Nephron (organoid): ENCODE results near the gene GPC3.

ENCODE experiments used
- H3K27ac Mint-ChIP-seq, 3 experiments: 2 replicates each; pipeline ENCODE4 v1.8.0; 2020; ENCODE audit warnings: mixed read lengths in 3 of 3, mild to moderate bottlenecking in 2 of 3, moderate library complexity in 1 of 3
- H3K27me3 Mint-ChIP-seq: 2 replicates; pipeline ENCODE4 v1.8.0; 2021; ENCODE audit warnings: low read depth, mild to moderate bottlenecking, moderate library complexity, mixed read lengths
- H3K36me3 Mint-ChIP-seq: 2 replicates; pipeline ENCODE4 v1.8.0; 2020; ENCODE audit warnings: low read depth, mixed read lengths
- H3K4me1 Mint-ChIP-seq: 2 replicates; pipeline ENCODE4 v1.8.0; 2020; ENCODE audit warnings: mixed read lengths
- H3K4me3 Mint-ChIP-seq, 3 experiments: 2 replicates each; pipeline ENCODE4 v1.8.0; 2020; ENCODE audit warnings: mild to moderate bottlenecking in 3 of 3, mixed read lengths in 3 of 3, moderate library complexity in 2 of 3
- H3K9me3 Mint-ChIP-seq: 2 replicates; pipeline ENCODE4 v1.8.0; 2020; ENCODE audit warnings: mixed read lengths
- CTCF ChIP-seq, 3 experiments: fragments of 200-600 bp; sonication (generic); IDR thresholded peaks; one replicate each; pipeline ENCODE4 v1.5.0; 2021; ENCODE audit warnings: antibody characterized with exemption in 3 of 3; ENCODE audit not compliant: unreplicated experiment in 3 of 3

The GPC3 gene

DNA sequence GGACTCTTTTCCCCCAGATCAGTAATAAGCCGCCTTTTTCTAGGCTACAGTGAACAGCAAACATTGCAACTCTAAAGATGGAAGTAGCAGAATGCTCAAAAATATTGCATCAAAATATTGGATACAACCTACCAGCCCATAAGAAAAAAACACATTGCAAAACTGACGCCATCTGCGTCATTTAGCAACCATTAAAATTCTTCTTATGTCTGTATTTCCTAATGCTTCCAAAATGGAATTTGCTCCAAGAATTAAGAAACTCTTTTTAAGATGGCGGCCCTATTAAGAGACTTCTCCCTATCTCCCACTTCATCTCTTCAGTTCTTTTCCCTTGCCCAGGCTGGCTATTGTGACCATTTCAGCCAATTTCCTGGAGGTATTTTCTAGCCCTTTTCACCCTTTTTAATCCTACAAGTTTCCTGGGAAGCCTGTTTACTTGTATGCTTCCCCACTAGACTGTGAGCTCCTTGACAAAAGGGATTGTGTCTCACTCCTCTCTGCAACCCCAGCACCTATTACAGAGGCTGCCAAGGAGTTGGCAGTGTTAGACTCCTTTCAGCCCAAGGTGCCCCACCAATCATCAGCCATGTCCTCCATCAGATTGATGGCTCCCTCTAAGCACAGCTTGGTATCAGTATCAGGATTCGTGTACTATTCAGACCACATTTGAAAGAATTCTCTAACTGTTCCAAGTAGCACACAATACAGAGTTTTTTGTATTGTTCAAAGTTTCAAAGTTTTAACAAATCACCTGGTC is 4.4 kb downstream of the GPC3 start:
- H3K4me3 Mint-ChIP-seq = peak overlapping the region; percentile 88 to 95 (median 95)
- peaks cover 68% of the 10 kb centered on the region for H3K4me1 Mint-ChIP-seq
- H3K36me3 Mint-ChIP-seq = peaks cover 10% of the 10 kb centered on the region
- H3K9me3 Mint-ChIP-seq = no peaks in the 10 kb centered on the region
- H3K27ac Mint-ChIP-seq = peak overlapping the region; percentile 77 to 83 (median 79)
- H3K27me3 Mint-ChIP-seq = peaks cover 3% of the 10 kb centered on the region
- no peak for TF ChIP-seq CTCF (IDR thresholded peaks at IDR 0.05; ENCODE audit: unreplicated experiment in 3 of 3)

DNA sequence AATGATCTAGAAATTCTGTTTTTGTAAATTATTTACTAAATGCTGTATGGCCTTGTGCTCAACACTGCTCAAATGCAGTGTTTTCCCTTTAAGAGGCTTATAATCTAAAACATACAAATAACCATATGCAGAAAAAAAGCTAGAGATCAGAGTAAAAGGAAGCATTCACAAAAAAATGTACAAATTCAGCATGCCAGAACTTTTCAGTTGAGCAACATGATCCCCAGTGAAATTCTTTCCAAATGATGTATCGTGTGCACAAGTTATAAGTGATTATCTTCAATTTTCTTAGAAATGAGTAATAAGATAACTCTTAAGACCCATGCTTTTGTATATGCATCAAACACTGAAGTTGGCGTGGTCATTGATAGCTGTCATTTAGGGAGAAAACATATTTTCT is 5.0 kb downstream of the GPC3 start:
- Mint-ChIP-seq H3K9me3 (no peaks in the 10 kb centered on the region), H3K27ac (peak overlapping the region; percentile 69 to 83 (median 79)), H3K27me3 (no peaks in the 10 kb centered on the region), H3K4me3 (peak overlapping the region; percentile 12 to 69 (median 59)), H3K4me1 (peaks cover 66% of the 10 kb centered on the region), H3K36me3 (peaks cover 12% of the 10 kb centered on the region)
- no peak for TF ChIP-seq CTCF (IDR thresholded peaks at IDR 0.05; ENCODE audit: unreplicated experiment in 3 of 3)

DNA sequence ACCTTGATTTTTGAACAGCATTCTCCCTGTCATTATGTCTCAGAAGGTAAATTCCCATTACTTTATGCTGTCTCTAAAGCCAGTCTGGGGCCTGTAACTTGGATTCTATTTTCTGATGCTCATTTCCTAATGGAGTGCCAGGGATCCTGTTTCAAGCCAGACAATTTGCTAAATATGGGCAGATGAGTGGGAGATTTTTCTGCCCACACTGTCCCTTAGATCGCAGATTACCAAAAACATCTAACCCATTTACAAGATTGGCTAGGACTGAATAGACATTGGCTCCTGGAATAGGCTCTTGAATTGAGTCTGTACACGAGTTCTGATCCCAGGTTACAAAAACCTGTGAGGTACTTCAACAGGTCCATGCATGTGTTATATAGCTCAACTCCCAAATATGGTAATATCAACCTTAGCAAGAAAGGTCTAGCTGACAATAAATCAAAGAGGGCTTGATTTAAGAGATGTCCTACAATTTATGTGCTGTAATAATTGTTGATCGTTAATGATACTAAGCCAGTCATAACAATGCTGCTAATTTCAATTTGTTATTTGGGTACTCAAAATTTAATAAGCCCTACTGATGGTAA is 5.7 kb downstream of the GPC3 start:
- peaks cover 66% of the 10 kb centered on the region for H3K4me1 Mint-ChIP-seq
- H3K36me3 Mint-ChIP-seq = peaks cover 18% of the 10 kb centered on the region
- no peaks in the 10 kb centered on the region for H3K27me3 Mint-ChIP-seq
- H3K27ac Mint-ChIP-seq = peak overlapping the region; percentile 69 to 83 (median 79)
- H3K4me3 Mint-ChIP-seq = peak overlapping the region; percentile 36 to 83 (median 38)
- no peaks in the 10 kb centered on the region for H3K9me3 Mint-ChIP-seq
- TF ChIP-seq CTCF (IDR thresholded peaks at IDR 0.05; ENCODE audit: unreplicated experiment in 3 of 3) = no peak

GRCh38 chrX:133973704-133974103 is 11.7 kb downstream of the GPC3 start:
- H3K4me3 Mint-ChIP-seq = no peak overlapping the region

DNA sequence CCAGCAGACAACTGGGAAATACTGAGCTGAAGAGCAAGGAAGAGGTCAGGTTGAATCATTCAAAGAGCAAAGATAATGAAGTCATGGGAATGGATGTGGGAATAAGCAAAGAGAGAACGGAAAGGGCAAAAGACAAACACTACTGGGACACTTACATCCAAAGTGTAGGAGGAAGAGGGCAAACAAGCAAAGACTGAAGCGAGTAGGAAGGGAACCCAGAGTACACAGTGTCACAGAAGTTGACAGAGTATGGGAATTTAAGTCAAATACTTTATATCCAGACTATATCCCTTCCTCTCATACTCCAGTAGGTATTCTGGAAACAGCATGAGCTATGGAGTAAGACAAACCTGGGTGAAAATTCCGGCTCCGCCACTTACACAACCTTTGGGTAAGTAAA is 12.5 kb downstream of the GPC3 start:
- peak overlapping the region in 2 of 3 experiments; percentile 3 to 75 for H3K27ac Mint-ChIP-seq
- peaks cover 35% of the 10 kb centered on the region for H3K36me3 Mint-ChIP-seq
- no peaks in the 10 kb centered on the region for H3K27me3 Mint-ChIP-seq
- peaks cover 35% of the 10 kb centered on the region for H3K4me1 Mint-ChIP-seq
- H3K9me3 Mint-ChIP-seq = no peaks in the 10 kb centered on the region
- TF ChIP-seq CTCF (IDR thresholded peaks at IDR 0.05; ENCODE audit: unreplicated experiment in 3 of 3) = no peak
- H3K4me3 Mint-ChIP-seq = no peak overlapping the region

More at GRCh38 chrX:133973704-133974103, 11.7 kb downstream of the GPC3 start:
- Mint-ChIP-seq H3K27me3 (no peaks in the 10 kb centered on the region), H3K9me3 (no peaks in the 10 kb centered on the region), H3K27ac (peak overlapping the region in 1 of 3 experiments; percentile 60), H3K36me3 (peaks cover 35% of the 10 kb centered on the region), H3K4me1 (peaks cover 37% of the 10 kb centered on the region)
- no peak for TF ChIP-seq CTCF (IDR thresholded peaks at IDR 0.05; ENCODE audit: unreplicated experiment in 3 of 3)
